IPS-18c (cell line): ENCODE results near the gene COL16A1.

Experiments
- H3K4me3 ChIP-seq: 2 replicates; pipeline ENCODE4 v1.7.0; 2013; ENCODE audit warnings: low read depth, mild to moderate bottlenecking, low read length, moderate library complexity; ENCODE audit not compliant: insufficient read depth
- H3K9me3 ChIP-seq: one replicate; pipeline ENCODE4 v1.6.1; 2013; ENCODE audit warnings: mild to moderate bottlenecking, low read length, moderate library complexity; ENCODE audit not compliant: control insufficient read depth, insufficient read depth

The COL16A1 gene

GRCh38 chr1:31627930-31628559, 75.8 kb downstream of the COL16A1 start:
- peaks cover 2% of the 10 kb centered on the region for H3K9me3 ChIP-seq
- no peak overlapping the region for H3K4me3 ChIP-seq

- peaks cover 2% of the 10 kb centered on the region for H3K9me3 ChIP-seq
- H3K4me3 ChIP-seq = no peak overlapping the region
Measured at GRCh38 chr1:31627301-31627929, 76.4 kb downstream of the COL16A1 start.

- peaks cover 2% of the 10 kb centered on the region for H3K9me3 ChIP-seq
- H3K4me3 ChIP-seq = no peak overlapping the region
Measured at GRCh38 chr1:31626223-31627207, 77.3 kb downstream of the COL16A1 start.

- Histone ChIP-seq H3K4me3 (no peak overlapping the region), H3K9me3 (peaks cover 2% of the 10 kb centered on the region)
Measured at GRCh38 chr1:31625561-31626222, 78.1 kb downstream of the COL16A1 start.

GRCh38 chr1:31624731-31625514, 78.9 kb downstream of the COL16A1 start:
- H3K4me3 ChIP-seq = no peak overlapping the region
- peaks cover 2% of the 10 kb centered on the region for H3K9me3 ChIP-seq

GRCh38 chr1:31624309-31624708, 79.5 kb downstream of the COL16A1 start:
- peaks cover 2% of the 10 kb centered on the region for H3K9me3 ChIP-seq
- H3K4me3 ChIP-seq = no peak overlapping the region

GRCh38 chr1:31623365-31623764, 80.5 kb downstream of the COL16A1 start:
- peaks cover 2% of the 10 kb centered on the region for H3K9me3 ChIP-seq
- H3K4me3 ChIP-seq = no peak overlapping the region

GRCh38 chr1:31621847-31622730, 81.7 kb downstream of the COL16A1 start:
- Histone ChIP-seq H3K4me3 (no peak overlapping the region), H3K9me3 (no peaks in the 10 kb centered on the region)

GRCh38 chr1:31621498-31621820, 82.4 kb downstream of the COL16A1 start:
- Histone ChIP-seq H3K9me3 (no peaks in the 10 kb centered on the region), H3K4me3 (no peak overlapping the region)

- Histone ChIP-seq H3K9me3 (no peaks in the 10 kb centered on the region), H3K4me3 (no peak overlapping the region)
Measured at GRCh38 chr1:31620631-31621497, 83.0 kb downstream of the COL16A1 start.

- no peaks in the 10 kb centered on the region for H3K9me3 ChIP-seq
- no peak overlapping the region for H3K4me3 ChIP-seq
Measured at GRCh38 chr1:31618916-31619846, 84.6 kb downstream of the COL16A1 start.

- H3K4me3 ChIP-seq = peak overlapping the region; percentile 75
- no peaks in the 10 kb centered on the region for H3K9me3 ChIP-seq
Measured at GRCh38 chr1:31617916-31618746, 85.7 kb downstream of the COL16A1 start.

- no peaks in the 10 kb centered on the region for H3K9me3 ChIP-seq
- H3K4me3 ChIP-seq = peak within 1 kb of the TSS; percentile 75
Measured at GRCh38 chr1:31617218-31617915, 86.5 kb downstream of the COL16A1 start, which contains the start of gene HCRTR1. Gene HCRTR1 (plus strand): TSS chr1:31617689. CDS start chr1:31619193, 1,504 bp downstream.
